ENCODE measurements around the gene IL25. TPM values are rescaled to one million over a fixed set of nuclear protein-coding genes. Genes with fewer than 3 reads are reported as not detected.

IL25 gene
- total RNA-seq, 1 donor: not detected

GRCh38 chr14:23366426-23366921 lies 6.1 kb upstream of the IL25 start:
- no peak overlapping the region for H3K27ac ChIP-seq (ENCODE audit: low read depth, low read length)
- H3K9me3 ChIP-seq (ENCODE audit: low read depth, low read length): no peaks in the 10 kb centered on the region
- H3K79me2 ChIP-seq (ENCODE audit: insufficient read depth, low read length): peaks cover 4% of the 10 kb centered on the region
- peak overlapping the region; percentile 76 for H2AFZ ChIP-seq (ENCODE audit: low read length)
- H3K27me3 ChIP-seq (ENCODE audit: insufficient read depth, low read length): peaks cover 12% of the 10 kb centered on the region
- TF ChIP-seq CTCF (IDR thresholded peaks at IDR 0.05; ENCODE audit: extremely low read depth, low read depth, low read length): no peak
- H3K4me1 ChIP-seq (ENCODE audit: insufficient read depth, low read length): peaks cover 5% of the 10 kb centered on the region
- peak overlapping the region; percentile 76 for H3K4me3 ChIP-seq (ENCODE audit: insufficient read depth, low read length)
- H3K4me2 ChIP-seq (ENCODE audit: insufficient read depth, low read length): peak overlapping the region; percentile 81
- peak; percentile 93 for DNase-seq (ENCODE audit: insufficient read length, low spot score, missing footprints)
- no peaks in the 10 kb centered on the region for H4K20me1 ChIP-seq (ENCODE audit: insufficient read depth, low read length)
- H3K36me3 ChIP-seq (ENCODE audit: insufficient read depth, low read length): no peaks in the 10 kb centered on the region

DNA sequence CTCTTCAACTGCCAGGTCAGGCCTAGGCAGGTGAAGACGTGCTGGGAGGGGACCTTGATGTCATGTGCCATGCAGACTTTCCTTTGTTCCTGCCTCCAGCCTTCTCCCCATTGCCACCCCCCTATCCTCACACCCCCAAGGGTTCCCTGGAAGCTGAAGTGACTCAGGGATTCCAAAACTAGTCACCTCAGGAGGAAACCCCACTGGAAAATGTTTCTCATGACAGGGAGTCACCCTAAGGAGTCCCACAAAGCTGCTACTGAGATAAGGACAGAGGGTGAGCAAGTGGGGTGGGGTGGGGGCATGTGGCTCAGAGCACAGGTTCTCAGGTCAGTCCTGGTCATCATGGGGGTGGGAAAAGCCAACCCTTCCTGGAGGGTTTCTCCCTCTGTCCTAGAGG lies 2.4 kb upstream of the IL25 start:
- TF ChIP-seq CTCF (IDR thresholded peaks at IDR 0.05; ENCODE audit: extremely low read depth, low read depth, low read length): no peak
- no peaks in the 10 kb centered on the region for H3K4me1 ChIP-seq (ENCODE audit: insufficient read depth, low read length)
- H3K27ac ChIP-seq (ENCODE audit: low read depth, low read length): no peak overlapping the region
- DNase-seq (ENCODE audit: insufficient read length, low spot score, missing footprints): no peak
- H3K4me2 ChIP-seq (ENCODE audit: insufficient read depth, low read length): no peak overlapping the region
- H3K36me3 ChIP-seq (ENCODE audit: insufficient read depth, low read length): no peaks in the 10 kb centered on the region
- H3K9me3 ChIP-seq (ENCODE audit: low read depth, low read length): no peaks in the 10 kb centered on the region
- no peaks in the 10 kb centered on the region for H3K79me2 ChIP-seq (ENCODE audit: insufficient read depth, low read length)
- H4K20me1 ChIP-seq (ENCODE audit: insufficient read depth, low read length): no peaks in the 10 kb centered on the region
- no peak overlapping the region for H2AFZ ChIP-seq (ENCODE audit: low read length)
- H3K27me3 ChIP-seq (ENCODE audit: insufficient read depth, low read length): peaks cover 27% of the 10 kb centered on the region
- H3K4me3 ChIP-seq (ENCODE audit: insufficient read depth, low read length): no peak overlapping the region

GRCh38 chr14:23371865-23372264 lies 744 bp upstream of the IL25 start:
- Histone ChIP-seq H3K9me3 (ENCODE audit: low read depth, low read length) (no peaks in the 10 kb centered on the region), H3K4me2 (ENCODE audit: insufficient read depth, low read length) (no peak overlapping the region), H3K79me2 (ENCODE audit: insufficient read depth, low read length) (no peaks in the 10 kb centered on the region), H3K27me3 (ENCODE audit: insufficient read depth, low read length) (peaks cover 31% of the 10 kb centered on the region), H3K4me1 (ENCODE audit: insufficient read depth, low read length) (no peaks in the 10 kb centered on the region), H2AFZ (ENCODE audit: low read length) (no peak overlapping the region), H3K36me3 (ENCODE audit: insufficient read depth, low read length) (no peaks in the 10 kb centered on the region), H4K20me1 (ENCODE audit: insufficient read depth, low read length) (no peaks in the 10 kb centered on the region), H3K4me3 (ENCODE audit: insufficient read depth, low read length) (no peak overlapping the region), H3K27ac (ENCODE audit: low read depth, low read length) (no peak overlapping the region)
- no peak for TF ChIP-seq CTCF (IDR thresholded peaks at IDR 0.05; ENCODE audit: extremely low read depth, low read depth, low read length)
- no peak for DNase-seq (ENCODE audit: insufficient read length, low spot score, missing footprints)

- Histone ChIP-seq H3K36me3 (ENCODE audit: insufficient read depth, low read length) (no peaks in the 10 kb centered on the region), H3K27me3 (ENCODE audit: insufficient read depth, low read length) (peaks cover 28% of the 10 kb centered on the region), H3K4me2 (ENCODE audit: insufficient read depth, low read length) (no peak overlapping the region), H3K27ac (ENCODE audit: low read depth, low read length) (no peak overlapping the region), H3K79me2 (ENCODE audit: insufficient read depth, low read length) (no peaks in the 10 kb centered on the region), H3K9me3 (ENCODE audit: low read depth, low read length) (no peaks in the 10 kb centered on the region), H4K20me1 (ENCODE audit: insufficient read depth, low read length) (no peaks in the 10 kb centered on the region), H2AFZ (ENCODE audit: low read length) (no peak overlapping the region), H3K4me1 (ENCODE audit: insufficient read depth, low read length) (no peaks in the 10 kb centered on the region), H3K4me3 (ENCODE audit: insufficient read depth, low read length) (no peak overlapping the region)
- no peak for TF ChIP-seq CTCF (IDR thresholded peaks at IDR 0.05; ENCODE audit: extremely low read depth, low read depth, low read length)
- DNase-seq (ENCODE audit: insufficient read length, low spot score, missing footprints): no peak
Observed at GRCh38 chr14:23373041-23373440, 432 bp downstream of the IL25 start.

Data from osteoblast (primary cell).